ENCODE data around the gene PDLIM4. TPM values are rescaled to one million over a fixed set of nuclear protein-coding genes. Genes with fewer than 3 reads are reported as not detected.

The PDLIM4 gene
- polyA plus RNA-seq, 1 donor (not counting 4 experiments of a cell fraction or from before 2014, with no cell fraction given) = 38.3 TPM

DNA sequence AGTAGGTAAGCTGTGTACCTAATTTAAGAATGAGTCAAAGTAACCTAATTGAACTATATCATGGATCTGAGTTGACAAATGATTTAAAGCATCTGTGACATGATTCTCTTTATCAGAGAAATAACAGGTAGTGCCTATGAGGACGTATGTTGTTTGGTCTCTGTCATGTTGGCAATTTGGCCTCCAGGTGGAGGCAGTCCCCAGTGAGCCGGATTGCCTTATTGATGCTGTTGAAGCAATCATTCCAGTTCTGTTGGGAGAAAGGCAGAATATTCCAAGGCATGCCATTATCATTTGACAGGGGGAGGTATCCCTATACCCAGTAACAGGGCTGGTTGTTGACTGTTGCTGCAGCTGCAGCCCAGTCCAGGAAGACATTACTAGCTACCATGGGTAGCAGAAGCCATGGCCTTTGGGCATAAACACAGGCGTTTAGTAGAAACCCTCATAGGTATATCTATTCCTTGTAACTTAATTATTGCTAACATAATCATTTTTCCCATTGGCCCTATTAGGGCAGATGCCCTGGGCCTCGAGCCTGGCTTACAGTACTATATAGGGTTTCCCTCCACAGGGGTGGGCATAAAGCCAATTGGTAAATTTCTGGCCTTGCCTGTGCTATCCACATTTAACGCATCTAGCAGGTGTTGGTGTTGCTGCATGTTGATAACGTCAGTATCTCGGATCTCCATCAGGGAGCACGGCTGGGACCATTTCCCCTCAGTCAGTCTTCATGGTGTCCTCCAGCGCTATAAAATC, 24.5 kb downstream of the PDLIM4 start:
- FAIRE-seq (no peak), DNase-seq (ENCODE audit: low read depth, low spot score) (no peak)
- Histone ChIP-seq H3K27ac (ENCODE audit: control insufficient read depth, insufficient read depth, low read length) (no peak overlapping the region), H3K4me1 (ENCODE audit: control insufficient read depth, extremely low read depth, insufficient read depth, low read length) (no peaks in the 10 kb centered on the region), H4K20me1 (ENCODE audit: control insufficient read depth, extremely low read depth, insufficient read depth, low read length) (no peaks in the 10 kb centered on the region), H3K9me3 (ENCODE audit: control insufficient read depth, low read depth, low read length) (no peaks in the 10 kb centered on the region), H2AFZ (ENCODE audit: control insufficient read depth, low read length) (no peak overlapping the region), H3K36me3 (ENCODE audit: control insufficient read depth in 2 of 2, extremely low read depth in 1 of 2, insufficient read depth in 2 of 2, low read length in 2 of 2) (no peaks in the 10 kb centered on the region), H3K79me2 (ENCODE audit: control insufficient read depth, insufficient read depth, low read length) (no peaks in the 10 kb centered on the region), H3K4me3 (ENCODE audit: control insufficient read depth in 2 of 3, extremely low read depth in 1 of 3, insufficient read depth in 2 of 3, low read depth in 1 of 3, low read length in 3 of 3) (no peak overlapping the region), H3K27me3 (ENCODE audit: control insufficient read depth, extremely low read depth, insufficient read depth, low read length) (no peaks in the 10 kb centered on the region), H3K9ac (ENCODE audit: control insufficient read depth, extremely low read depth, insufficient read depth, low read length) (no peak overlapping the region), H3K9me1 (ENCODE audit: control insufficient read depth, extremely low read depth, insufficient read depth, low read length) (no peaks in the 10 kb centered on the region), H3K4me2 (ENCODE audit: control insufficient read depth, extremely low read depth, insufficient read depth, low read depth, low read length) (no peak overlapping the region)
- TF ChIP-seq EZH2 (IDR thresholded peaks at IDR 0.05; ENCODE audit: low read length) = no peak
- TF ChIP-seq, protein P1, sequence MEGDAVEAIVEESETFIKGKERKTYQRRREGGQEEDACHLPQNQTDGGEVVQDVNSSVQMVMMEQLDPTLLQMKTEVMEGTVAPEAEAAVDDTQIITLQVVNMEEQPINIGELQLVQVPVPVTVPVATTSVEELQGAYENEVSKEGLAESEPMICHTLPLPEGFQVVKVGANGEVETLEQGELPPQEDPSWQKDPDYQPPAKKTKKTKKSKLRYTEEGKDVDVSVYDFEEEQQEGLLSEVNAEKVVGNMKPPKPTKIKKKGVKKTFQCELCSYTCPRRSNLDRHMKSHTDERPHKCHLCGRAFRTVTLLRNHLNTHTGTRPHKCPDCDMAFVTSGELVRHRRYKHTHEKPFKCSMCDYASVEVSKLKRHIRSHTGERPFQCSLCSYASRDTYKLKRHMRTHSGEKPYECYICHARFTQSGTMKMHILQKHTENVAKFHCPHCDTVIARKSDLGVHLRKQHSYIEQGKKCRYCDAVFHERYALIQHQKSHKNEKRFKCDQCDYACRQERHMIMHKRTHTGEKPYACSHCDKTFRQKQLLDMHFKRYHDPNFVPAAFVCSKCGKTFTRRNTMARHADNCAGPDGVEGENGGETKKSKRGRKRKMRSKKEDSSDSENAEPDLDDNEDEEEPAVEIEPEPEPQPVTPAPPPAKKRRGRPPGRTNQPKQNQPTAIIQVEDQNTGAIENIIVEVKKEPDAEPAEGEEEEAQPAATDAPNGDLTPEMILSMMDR (optimal IDR thresholded peaks at IDR 0.05 in 1 of 3, IDR thresholded peaks at IDR 0.05 in 1 of 3, conservative IDR thresholded peaks at IDR 0.05 in 1 of 3; ENCODE audit: extremely low read depth in 1 of 3, insufficient read depth in 2 of 3, low read length in 3 of 3) = peak; percentile 11 to 58 (median 24)
- dilution Hi-C loops (cut with MboI; ENCODE audit: extremely low pct_ligation_motif_present, low sequenced_read_pairs) = no loop called here

DNA sequence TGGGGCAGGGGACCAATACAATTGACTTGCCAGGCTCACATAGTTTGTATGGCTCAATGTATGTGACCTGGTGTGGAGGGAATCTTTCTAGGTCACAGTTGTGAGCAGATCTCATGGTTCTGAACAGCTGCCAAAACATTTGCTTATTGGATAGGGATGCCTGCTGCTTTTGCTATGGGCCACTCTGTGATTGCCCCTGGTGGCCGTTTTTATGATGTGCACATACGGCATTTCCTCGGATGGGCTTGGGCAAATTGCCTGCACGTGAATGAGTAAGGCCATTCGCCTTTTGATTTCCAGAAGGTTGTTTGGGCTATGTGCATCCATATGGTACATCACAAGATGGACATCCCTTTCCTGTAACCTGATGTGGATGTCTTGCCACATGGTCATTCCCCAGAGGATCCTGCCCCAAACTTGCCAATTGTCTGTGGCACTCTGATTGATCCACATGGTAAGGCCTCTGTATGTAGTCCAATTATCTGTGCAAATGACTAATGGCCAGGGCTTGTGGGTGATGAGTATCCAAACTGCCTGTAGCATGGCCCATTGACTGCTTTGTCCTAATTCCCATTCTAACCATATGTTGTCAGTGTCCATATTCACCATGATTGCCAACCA, 26.0 kb downstream of the PDLIM4 start:
- H3K36me3 ChIP-seq (ENCODE audit: control insufficient read depth in 2 of 2, extremely low read depth in 1 of 2, insufficient read depth in 2 of 2, low read length in 2 of 2) = no peaks in the 10 kb centered on the region
- no peak overlapping the region for H3K27ac ChIP-seq (ENCODE audit: control insufficient read depth, insufficient read depth, low read length)
- H3K9ac ChIP-seq (ENCODE audit: control insufficient read depth, extremely low read depth, insufficient read depth, low read length) = no peak overlapping the region
- H3K4me1 ChIP-seq (ENCODE audit: control insufficient read depth, extremely low read depth, insufficient read depth, low read length) = no peaks in the 10 kb centered on the region
- no peaks in the 10 kb centered on the region for H4K20me1 ChIP-seq (ENCODE audit: control insufficient read depth, extremely low read depth, insufficient read depth, low read length)
- no peak overlapping the region for H2AFZ ChIP-seq (ENCODE audit: control insufficient read depth, low read length)
- FAIRE-seq (no peak), DNase-seq (ENCODE audit: low read depth, low spot score) (no peak)
- dilution Hi-C loops (cut with MboI; ENCODE audit: extremely low pct_ligation_motif_present, low sequenced_read_pairs) = no loop called here
- no peak overlapping the region for H3K4me3 ChIP-seq (ENCODE audit: control insufficient read depth in 2 of 3, extremely low read depth in 1 of 3, insufficient read depth in 2 of 3, low read depth in 1 of 3, low read length in 3 of 3)
- H3K27me3 ChIP-seq (ENCODE audit: control insufficient read depth, extremely low read depth, insufficient read depth, low read length) = no peaks in the 10 kb centered on the region
- no peaks in the 10 kb centered on the region for H3K9me3 ChIP-seq (ENCODE audit: control insufficient read depth, low read depth, low read length)
- TF ChIP-seq EZH2 (IDR thresholded peaks at IDR 0.05; ENCODE audit: low read length) = no peak
- TF ChIP-seq, protein P1 (optimal IDR thresholded peaks at IDR 0.05 in 1 of 3, IDR thresholded peaks at IDR 0.05 in 1 of 3, conservative IDR thresholded peaks at IDR 0.05 in 1 of 3; ENCODE audit: extremely low read depth in 1 of 3, insufficient read depth in 2 of 3, low read length in 3 of 3) = peak; percentile 40 to 51 (median 42)
- H3K79me2 ChIP-seq (ENCODE audit: control insufficient read depth, insufficient read depth, low read length) = no peaks in the 10 kb centered on the region
- H3K4me2 ChIP-seq (ENCODE audit: control insufficient read depth, extremely low read depth, insufficient read depth, low read depth, low read length) = no peak overlapping the region
- no peaks in the 10 kb centered on the region for H3K9me1 ChIP-seq (ENCODE audit: control insufficient read depth, extremely low read depth, insufficient read depth, low read length)

Data from keratinocyte (primary cell).